IPS-20b (cell line): ENCODE measurements around the gene HRH1.
"Not testable (repeated sequence)": the region's sequence is repeated elsewhere in the genome, so short reads cannot be mapped to it uniquely, and the experiment has no call there.

ENCODE experiments used
- H3K27ac ChIP-seq: one replicate; pipeline ENCODE4 v1.5.1; 2013; ENCODE audit warnings: low read length
- H3K27me3 ChIP-seq: 2 replicates; pipeline ENCODE4 v1.6.1; 2013; ENCODE audit warnings: mild to moderate bottlenecking, low read length, inconsistent platforms; ENCODE audit not compliant: insufficient read depth
- H3K36me3 ChIP-seq: 2 replicates; pipeline ENCODE4 v1.6.1; 2013; ENCODE audit warnings: low read depth, mild to moderate bottlenecking, inconsistent platforms, low read length, moderate library complexity; ENCODE audit not compliant: insufficient read depth
- H3K4me1 ChIP-seq: 2 replicates; pipeline ENCODE4 v1.6.1; 2013; ENCODE audit warnings: mild to moderate bottlenecking, control low read depth, inconsistent platforms, low read length, moderate library complexity; ENCODE audit not compliant: insufficient read depth
- H3K4me3 ChIP-seq: 2 replicates; pipeline ENCODE4 v1.5.1; 2013; ENCODE audit warnings: mild to moderate bottlenecking, low read length, inconsistent platforms
- H3K9ac ChIP-seq: 2 replicates; pipeline ENCODE4 v1.6.1; 2013; ENCODE audit warnings: low read depth, mild to moderate bottlenecking, inconsistent platforms, low read length, moderate library complexity
- H3K9me3 ChIP-seq: 2 replicates; pipeline ENCODE4 v1.6.1; 2013; ENCODE audit warnings: mild to moderate bottlenecking, low read depth, low read length, inconsistent platforms; ENCODE audit not compliant: insufficient read depth

Gene HRH1

DNA sequence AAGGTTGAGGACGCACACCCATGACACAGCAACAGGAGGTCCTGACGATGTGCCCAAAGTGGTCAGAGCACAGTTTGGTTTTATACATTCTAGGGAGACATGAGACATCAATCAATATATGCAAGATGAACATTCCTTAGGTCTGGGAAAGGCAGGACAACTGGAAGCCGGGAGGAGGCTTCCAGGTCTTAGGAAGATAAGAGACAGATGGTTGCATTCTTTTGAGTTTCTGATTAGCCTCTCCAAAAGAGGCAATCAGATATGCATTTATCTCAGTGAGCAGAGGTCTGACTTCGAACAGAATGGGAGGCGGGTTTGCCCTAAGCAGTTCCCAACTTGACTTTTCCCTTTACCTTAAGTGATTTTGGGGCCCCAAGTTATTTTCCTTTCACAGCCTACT, 101.2 kb downstream of the HRH1 start:
- not testable (repeated sequence) for H3K4me1 ChIP-seq, H3K4me3 ChIP-seq, H3K9ac ChIP-seq, H3K27ac ChIP-seq, H3K36me3 ChIP-seq, H3K27me3 ChIP-seq, H3K9me3 ChIP-seq

DNA sequence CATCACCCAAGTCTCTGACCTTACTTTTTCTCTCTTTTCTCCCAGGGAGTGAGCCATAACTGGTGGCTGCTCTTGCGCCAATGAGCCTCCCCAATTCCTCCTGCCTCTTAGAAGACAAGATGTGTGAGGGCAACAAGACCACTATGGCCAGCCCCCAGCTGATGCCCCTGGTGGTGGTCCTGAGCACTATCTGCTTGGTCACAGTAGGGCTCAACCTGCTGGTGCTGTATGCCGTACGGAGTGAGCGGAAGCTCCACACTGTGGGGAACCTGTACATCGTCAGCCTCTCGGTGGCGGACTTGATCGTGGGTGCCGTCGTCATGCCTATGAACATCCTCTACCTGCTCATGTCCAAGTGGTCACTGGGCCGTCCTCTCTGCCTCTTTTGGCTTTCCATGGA, 104.7 kb downstream of the HRH1 start:
- no peak overlapping the region for H3K9ac ChIP-seq
- no peaks in the 10 kb centered on the region for H3K36me3 ChIP-seq
- peaks cover 23% of the 10 kb centered on the region; the same call in 1 of the 2 replicates for H3K27me3 ChIP-seq
- H3K27ac ChIP-seq = no peak overlapping the region
- H3K9me3 ChIP-seq = no peaks in the 10 kb centered on the region
- no peak overlapping the region for H3K4me3 ChIP-seq
- no peaks in the 10 kb centered on the region for H3K4me1 ChIP-seq

DNA sequence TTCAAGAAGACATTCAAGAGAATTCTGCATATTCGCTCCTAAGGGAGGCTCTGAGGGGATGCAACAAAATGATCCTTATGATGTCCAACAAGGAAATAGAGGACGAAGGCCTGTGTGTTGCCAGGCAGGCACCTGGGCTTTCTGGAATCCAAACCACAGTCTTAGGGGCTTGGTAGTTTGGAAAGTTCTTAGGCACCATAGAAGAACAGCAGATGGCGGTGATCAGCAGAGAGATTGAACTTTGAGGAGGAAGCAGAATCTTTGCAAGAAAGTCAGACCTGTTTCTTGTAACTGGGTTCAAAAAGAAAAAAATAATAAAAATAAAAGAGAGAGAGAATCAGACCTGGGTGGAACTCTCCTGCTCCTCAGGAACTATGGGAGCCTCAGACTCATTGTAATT, 106.2 kb downstream of the HRH1 start:
- no peak overlapping the region for H3K9ac ChIP-seq
- peaks cover 34% of the 10 kb centered on the region for H3K27me3 ChIP-seq
- H3K4me1 ChIP-seq = no peaks in the 10 kb centered on the region
- H3K4me3 ChIP-seq = no peak overlapping the region
- H3K27ac ChIP-seq = no peak overlapping the region
- H3K9me3 ChIP-seq = no peaks in the 10 kb centered on the region
- no peaks in the 10 kb centered on the region for H3K36me3 ChIP-seq

DNA sequence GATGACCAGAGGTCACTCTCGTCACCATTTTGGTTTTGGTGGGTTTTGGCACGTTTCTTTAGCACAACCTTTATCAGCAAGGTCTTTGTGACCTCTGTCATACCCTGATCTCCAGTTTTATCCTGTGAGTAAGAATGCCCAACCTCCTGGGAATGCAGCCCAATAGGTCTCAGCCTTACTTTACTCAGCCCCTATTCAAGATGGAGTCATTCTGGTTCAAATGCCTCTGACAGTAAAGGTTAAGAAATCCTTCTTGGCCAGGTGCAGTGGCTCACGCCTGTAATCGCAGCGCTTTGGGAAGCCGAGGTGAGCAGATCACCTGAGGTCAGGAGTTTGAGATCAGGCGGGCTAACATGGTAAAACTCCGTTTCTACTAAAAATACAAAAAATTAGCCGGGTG, 114.7 kb downstream of the HRH1 start:
- Histone ChIP-seq H3K27ac (no peak overlapping the region), H3K27me3 (peaks cover 14% of the 10 kb centered on the region), H3K36me3 (no peaks in the 10 kb centered on the region), H3K9ac (no peak overlapping the region), H3K4me3 (no peak overlapping the region), H3K4me1 (peaks cover 3% of the 10 kb centered on the region; the same call in 1 of the 2 replicates), H3K9me3 (no peaks in the 10 kb centered on the region)

DNA sequence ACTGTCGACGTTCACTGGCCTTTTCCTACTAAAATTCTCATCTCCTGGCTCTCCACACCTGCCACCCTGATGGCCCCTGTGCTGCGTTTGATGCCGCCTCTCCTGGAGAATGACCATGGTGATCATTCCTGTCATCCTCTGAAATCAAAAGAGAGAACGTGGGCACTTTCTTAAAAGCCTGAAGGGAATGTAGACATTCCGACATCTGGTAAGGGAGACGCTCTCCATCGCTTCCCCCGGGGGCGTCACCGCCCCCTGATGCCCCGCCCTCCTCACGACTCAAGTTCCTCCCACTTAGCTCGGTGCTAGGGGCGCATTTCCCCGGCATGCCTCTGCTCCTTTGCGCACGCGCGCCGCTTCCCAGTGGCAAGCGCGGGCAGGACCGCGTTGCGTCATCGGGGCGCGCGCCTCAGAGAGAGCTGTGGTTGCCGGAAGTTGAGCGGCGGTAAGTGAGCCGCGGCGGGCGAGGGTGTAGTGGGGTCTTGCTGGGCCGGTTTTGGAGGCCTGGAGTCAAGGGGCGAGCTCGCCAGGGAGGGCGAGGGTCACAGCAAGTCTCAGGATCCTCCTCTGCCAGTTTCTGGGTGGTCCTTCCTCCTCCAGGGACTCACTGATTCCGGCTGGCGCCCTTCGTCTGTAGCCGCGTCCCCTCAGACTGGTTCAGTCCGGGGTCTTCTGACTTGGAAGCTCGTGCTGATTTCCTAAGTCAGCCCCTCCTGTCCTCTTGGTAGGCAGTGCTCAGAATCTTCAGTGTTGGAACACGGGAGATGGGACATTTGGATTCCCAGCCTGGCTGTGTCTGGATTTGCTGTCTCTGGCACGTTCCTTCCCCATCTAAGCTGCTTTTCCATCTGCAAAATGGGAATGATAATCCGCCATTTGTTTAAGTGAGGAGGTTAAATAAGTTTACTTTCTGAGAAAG, 118.0 kb downstream of the HRH1 start, which contains the start of gene ATG7:
TSS of gene ATG7 (plus strand) at position 412 of the 919 bp plus-strand sequence. CDS start 26,299 bp downstream, outside the sequence.
- Histone ChIP-seq H3K4me3 (peak within 1 kb of the TSS; percentile 96), H3K4me1 (peaks cover 3% of the 10 kb centered on the region; the same call in 1 of the 2 replicates), H3K27ac (no peak within 1 kb of the TSS), H3K36me3 (no peaks in the 10 kb centered on the region), H3K9me3 (no peaks in the 10 kb centered on the region; the same call in 1 of the 2 replicates), H3K9ac (peak within 1 kb of the TSS; percentile 95), H3K27me3 (no peaks in the 10 kb centered on the region)

DNA sequence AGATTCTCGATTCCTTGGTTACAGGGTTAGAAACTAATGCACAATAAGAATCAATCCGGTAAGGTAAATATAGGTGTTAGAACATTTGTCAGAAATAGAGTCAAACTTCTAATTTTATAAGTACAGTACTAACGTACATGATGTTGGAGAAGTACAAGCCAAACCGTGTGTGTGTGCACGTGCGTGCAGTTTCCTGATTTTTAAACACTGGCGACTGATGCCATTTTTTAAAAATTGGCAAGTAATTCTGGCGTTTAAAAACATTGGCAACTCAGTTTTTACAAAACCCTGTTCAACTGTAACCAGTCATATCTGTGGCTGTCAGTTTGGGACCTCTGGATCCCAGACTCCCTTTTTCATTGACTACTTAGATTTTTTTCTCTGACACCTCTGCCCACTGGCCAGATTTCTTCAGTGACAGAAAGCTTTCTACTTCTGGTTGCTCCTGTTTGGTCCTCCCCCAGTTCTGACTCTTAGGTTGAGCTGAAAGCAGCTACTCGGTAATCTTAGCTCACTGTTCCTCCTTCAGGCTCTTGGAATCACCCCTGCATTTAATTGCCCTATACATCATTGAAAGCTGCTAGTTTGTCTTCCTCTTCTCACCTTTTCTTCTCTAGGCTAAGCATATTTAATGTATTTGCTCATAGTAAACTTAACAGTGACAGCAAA, 118.7 kb downstream of the HRH1 start:
- Histone ChIP-seq H3K9me3 (no peaks in the 10 kb centered on the region; the same call in 1 of the 2 replicates), H3K27me3 (no peaks in the 10 kb centered on the region), H3K9ac (peak overlapping the region; percentile 95), H3K27ac (no peak overlapping the region), H3K36me3 (no peaks in the 10 kb centered on the region), H3K4me3 (peak overlapping the region; percentile 96), H3K4me1 (peaks cover 3% of the 10 kb centered on the region; the same call in 1 of the 2 replicates)

DNA sequence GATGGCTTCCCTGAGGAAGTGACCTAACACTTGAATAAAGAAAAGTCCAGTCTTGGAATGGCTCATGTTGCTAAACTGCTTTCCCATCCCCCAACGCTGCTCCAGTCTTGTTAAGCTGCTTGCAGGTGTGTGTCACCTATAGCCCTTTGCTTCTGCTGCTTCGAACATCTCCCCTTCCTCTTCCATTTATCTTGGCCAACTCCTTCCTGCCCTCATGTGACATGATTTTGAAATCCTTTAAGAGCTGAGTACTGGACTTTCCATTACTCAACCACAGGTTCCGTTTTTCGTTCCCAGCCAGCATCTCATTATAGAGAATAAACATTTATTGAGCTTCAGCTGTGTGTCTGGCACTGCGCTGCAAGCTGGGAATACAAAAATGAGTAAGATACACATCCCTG, 119.6 kb downstream of the HRH1 start:
- no peaks in the 10 kb centered on the region; the same call in 1 of the 2 replicates for H3K9me3 ChIP-seq
- H3K27ac ChIP-seq = no peak overlapping the region
- peaks cover 3% of the 10 kb centered on the region; the same call in 1 of the 2 replicates for H3K4me1 ChIP-seq
- no peaks in the 10 kb centered on the region for H3K27me3 ChIP-seq
- H3K9ac ChIP-seq = no peak overlapping the region
- H3K4me3 ChIP-seq = no peak overlapping the region
- no peaks in the 10 kb centered on the region for H3K36me3 ChIP-seq

DNA sequence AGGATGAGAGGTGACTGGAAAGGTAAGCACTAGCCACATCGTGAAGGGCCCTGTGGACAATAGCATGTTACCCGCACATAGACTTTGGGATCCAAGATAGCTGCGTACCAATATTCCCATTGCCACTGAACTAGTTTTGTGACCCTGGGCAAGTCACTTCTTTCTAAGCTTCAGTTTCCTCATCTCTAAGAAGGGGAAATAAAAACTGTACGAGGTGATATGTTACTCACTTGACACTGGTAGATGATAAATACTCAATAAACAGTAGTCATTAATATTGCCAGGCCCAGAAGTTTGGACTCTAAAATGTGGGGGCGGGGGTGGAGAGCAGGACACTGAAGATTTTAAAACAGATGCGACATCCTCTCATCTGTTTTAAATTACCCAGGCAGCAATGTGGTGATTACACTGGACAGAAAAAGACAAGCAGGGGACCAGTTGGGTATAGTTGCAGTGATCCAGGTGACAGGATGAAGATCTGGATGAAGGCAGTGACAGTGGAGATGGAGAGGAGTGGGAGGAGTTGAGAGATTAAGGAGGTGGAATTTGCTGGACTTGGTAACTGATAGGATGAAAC, 120.4 kb downstream of the HRH1 start:
- H3K27ac ChIP-seq = no peak overlapping the region
- H3K9me3 ChIP-seq = no peaks in the 10 kb centered on the region; the same call in 1 of the 2 replicates
- no peaks in the 10 kb centered on the region for H3K36me3 ChIP-seq
- no peaks in the 10 kb centered on the region for H3K27me3 ChIP-seq
- peaks cover 3% of the 10 kb centered on the region; the same call in 1 of the 2 replicates for H3K4me1 ChIP-seq
- no peak overlapping the region for H3K4me3 ChIP-seq
- no peak overlapping the region for H3K9ac ChIP-seq

DNA sequence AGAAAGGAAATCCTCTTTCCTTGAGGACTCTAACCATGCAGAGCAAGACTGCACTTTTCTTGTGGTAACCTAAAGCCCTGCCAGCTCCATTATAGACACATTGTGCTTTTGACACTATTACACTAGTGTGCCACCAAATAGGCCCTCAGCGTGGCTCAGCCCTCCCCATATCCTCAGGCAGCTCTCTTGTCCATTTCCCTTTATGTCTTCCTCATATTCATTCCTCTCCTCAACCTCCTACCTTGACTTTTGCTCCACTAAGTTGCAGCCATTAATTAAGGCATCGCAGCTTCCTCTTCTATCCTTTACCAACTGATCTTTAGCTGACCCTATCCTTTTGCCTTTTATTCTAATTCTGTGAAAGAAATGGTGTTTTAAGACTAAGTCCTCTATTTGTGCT, 121.6 kb downstream of the HRH1 start:
- Histone ChIP-seq H3K27ac (no peak overlapping the region), H3K4me1 (peaks cover 3% of the 10 kb centered on the region; the same call in 1 of the 2 replicates), H3K9ac (no peak overlapping the region), H3K4me3 (no peak overlapping the region), H3K36me3 (no peaks in the 10 kb centered on the region), H3K27me3 (no peaks in the 10 kb centered on the region), H3K9me3 (no peaks in the 10 kb centered on the region; the same call in 1 of the 2 replicates)

DNA sequence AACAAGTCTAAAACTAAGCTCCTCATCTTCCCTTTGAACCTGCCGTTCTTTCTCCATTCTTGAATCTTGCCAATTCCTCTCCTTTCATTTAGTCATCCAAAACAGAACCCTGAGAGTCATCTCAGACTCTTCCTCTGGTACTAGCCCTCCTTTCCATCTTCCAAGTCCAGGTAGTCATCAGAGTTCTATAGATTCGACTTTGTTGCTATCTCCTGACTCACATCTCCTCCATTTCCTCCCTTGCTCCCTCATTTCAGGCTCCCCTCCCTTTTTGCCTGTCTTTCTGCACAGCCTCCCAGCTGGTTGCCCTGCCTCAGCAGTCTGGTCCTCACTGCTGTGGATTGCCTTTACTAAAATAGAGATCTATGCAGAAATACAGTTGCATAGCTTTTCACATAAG, 122.6 kb downstream of the HRH1 start:
- H3K27ac ChIP-seq = no peak overlapping the region
- 0 out of 2 replicates have a peak, but pooled peaks cover under 1% of the 10 kb centered on the region for H3K36me3 ChIP-seq
- H3K9ac ChIP-seq = no peak overlapping the region
- H3K4me1 ChIP-seq = peaks cover 3% of the 10 kb centered on the region; the same call in 1 of the 2 replicates
- H3K27me3 ChIP-seq = no peaks in the 10 kb centered on the region
- H3K4me3 ChIP-seq = no peak overlapping the region
- no peaks in the 10 kb centered on the region; the same call in 1 of the 2 replicates for H3K9me3 ChIP-seq

DNA sequence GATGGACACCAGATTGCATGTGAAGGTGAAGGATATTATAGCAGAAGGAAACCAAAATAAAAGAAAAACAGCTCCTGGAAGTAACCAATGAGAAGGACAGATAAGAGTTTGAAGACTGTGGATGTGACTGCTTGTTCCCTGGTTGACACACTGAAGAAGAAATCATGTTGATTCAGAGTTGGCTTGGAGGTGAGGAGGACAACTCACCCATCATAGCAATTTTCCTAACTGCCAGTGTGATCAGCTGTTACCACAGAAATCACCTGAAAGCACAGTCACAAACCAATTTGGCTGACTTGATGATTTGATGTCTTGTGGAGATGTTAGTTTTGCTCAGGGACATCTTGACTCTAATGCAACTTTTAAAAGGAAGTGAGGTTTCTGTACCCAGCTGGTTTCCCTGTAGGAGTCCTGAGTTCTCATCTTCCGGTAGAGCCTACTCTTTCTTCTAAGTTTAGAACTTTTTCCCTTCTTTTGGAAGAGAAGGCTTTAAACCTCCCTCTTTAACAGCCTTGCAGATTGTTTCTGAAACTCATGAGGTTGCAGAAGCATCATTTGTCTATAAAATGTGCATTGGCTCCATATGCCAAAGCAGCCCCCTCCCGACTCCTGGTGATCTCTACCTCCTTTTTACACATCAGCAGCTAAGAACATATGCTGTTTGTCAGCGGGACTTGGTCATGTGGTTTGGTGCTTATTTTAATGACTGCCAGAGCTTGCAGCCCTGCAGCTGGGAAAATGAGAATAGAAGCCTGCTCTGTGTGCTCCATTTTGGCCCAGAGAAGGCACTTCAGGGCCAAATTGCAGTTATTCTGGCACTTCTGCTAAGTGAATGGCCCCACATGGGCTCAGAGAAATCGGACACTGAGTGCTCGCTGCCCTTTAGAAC, 128.2 kb downstream of the HRH1 start:
- no peak overlapping the region for H3K9ac ChIP-seq
- H3K4me1 ChIP-seq = no peaks in the 10 kb centered on the region
- no peaks in the 10 kb centered on the region for H3K9me3 ChIP-seq
- no peak overlapping the region for H3K4me3 ChIP-seq
- no peaks in the 10 kb centered on the region for H3K27me3 ChIP-seq
- H3K36me3 ChIP-seq = 0 out of 2 replicates have a peak, but pooled peaks cover 10% of the 10 kb centered on the region
- no peak overlapping the region for H3K27ac ChIP-seq
